ENCODE results near the gene LRRC4. TPM values are rescaled to one million over a fixed set of nuclear protein-coding genes. Genes with fewer than 3 reads are reported as not detected.

The LRRC4 gene, protein sequence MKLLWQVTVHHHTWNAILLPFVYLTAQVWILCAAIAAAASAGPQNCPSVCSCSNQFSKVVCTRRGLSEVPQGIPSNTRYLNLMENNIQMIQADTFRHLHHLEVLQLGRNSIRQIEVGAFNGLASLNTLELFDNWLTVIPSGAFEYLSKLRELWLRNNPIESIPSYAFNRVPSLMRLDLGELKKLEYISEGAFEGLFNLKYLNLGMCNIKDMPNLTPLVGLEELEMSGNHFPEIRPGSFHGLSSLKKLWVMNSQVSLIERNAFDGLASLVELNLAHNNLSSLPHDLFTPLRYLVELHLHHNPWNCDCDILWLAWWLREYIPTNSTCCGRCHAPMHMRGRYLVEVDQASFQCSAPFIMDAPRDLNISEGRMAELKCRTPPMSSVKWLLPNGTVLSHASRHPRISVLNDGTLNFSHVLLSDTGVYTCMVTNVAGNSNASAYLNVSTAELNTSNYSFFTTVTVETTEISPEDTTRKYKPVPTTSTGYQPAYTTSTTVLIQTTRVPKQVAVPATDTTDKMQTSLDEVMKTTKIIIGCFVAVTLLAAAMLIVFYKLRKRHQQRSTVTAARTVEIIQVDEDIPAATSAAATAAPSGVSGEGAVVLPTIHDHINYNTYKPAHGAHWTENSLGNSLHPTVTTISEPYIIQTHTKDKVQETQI
- 0.76 and 0.97 TPM in 2 replicates for total RNA-seq

DNA sequence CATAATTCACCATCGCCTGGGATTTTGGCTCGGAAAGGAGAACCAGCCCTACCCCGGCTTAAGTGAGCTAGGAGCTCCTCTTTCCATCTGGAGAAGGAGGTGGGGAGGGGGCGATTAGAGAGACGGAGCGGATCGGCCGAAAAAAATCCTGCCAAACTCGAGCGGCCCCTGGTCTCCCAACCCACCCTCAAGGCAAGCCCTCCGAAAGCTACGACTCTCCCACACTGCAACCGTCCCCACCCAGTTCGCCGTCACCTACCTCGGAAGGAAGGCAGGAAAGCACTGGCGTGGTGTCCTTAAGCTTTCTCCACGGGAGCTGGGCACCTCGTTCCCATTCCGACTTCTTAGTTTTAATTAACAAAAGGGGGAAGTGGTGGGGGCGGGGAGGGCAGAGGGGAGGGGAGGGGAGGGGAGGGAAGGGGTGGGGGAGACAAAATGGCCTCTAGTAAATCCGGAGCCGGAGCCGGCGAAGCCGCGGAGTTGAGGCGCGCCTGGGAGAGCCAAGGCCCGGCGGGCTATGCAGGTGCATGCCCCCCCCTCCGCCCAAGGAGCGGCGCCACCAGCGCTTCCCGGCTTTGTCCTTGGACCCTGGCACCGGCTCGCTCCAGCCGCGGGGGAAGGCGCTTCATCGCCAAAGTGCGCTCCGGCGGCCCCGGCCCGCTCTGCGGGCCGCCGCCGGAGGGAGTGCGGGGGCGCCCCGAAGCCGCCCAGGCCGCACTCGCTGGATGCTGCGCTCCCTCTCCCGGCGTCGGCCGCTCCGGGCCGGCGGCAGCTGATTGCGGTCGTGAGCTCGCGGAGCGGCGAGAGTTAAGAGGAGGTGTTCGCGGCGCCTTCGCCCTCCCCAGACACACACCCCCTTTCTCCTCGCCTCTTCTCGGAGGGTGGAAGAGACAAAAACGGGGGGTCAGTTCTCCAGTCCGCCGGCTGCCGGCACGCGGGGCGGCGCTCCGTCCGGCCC is at the start of gene LRRC4:
Gene LRRC4, minus strand, starts transcription at position 784 of the 958 bp plus-strand sequence. CDS start 797 bp downstream, outside the sequence.

Other genes starting within 250 kb of the LRRC4 start
- not detected in 2 replicates for gene LEP, start 209.8 kb upstream of the LRRC4 start, total RNA-seq

Data from bladder microvascular endothelial cell (primary cell).